Activated naive CD8-positive, alpha-beta T cell treated with anti-CD3 and anti-CD28 coated beads, Interleukin-2, amount 50 U/mL, for 24 hours (primary cell): ENCODE results near the gene TSBP1.
"Not testable (repeated sequence)": the region's sequence is repeated elsewhere in the genome, so short reads cannot be mapped to it uniquely, and the experiment has no call there.

Experiments used
- ATAC-seq: fragments of 150-1000 bp; cut with Tn5 transposase; one replicate; pipeline ENCODE4 v1.10.0; 2021
- DNase-seq: peaks from one replicate; pipeline ENCODE4 v3.0.0; 2021
- H3K27ac Mint-ChIP-seq: one replicate; pipeline ENCODE4 v1.8.0; 2021; ENCODE audit warnings: mild to moderate bottlenecking, mixed read lengths
- H3K27me3 Mint-ChIP-seq: one replicate; pipeline ENCODE4 v1.8.0; 2021; ENCODE audit warnings: mixed read lengths
- H3K36me3 Mint-ChIP-seq: one replicate; pipeline ENCODE4 v1.8.0; 2021; ENCODE audit warnings: low read depth, mixed read lengths
- H3K4me1 Mint-ChIP-seq: one replicate; pipeline ENCODE4 v1.8.0; 2021; ENCODE audit warnings: mixed read lengths
- H3K4me3 Mint-ChIP-seq: one replicate; pipeline ENCODE4 v1.8.0; 2021; ENCODE audit warnings: mild to moderate bottlenecking, moderate library complexity, mixed read lengths
- H3K9me3 Mint-ChIP-seq: one replicate; pipeline ENCODE4 v1.8.0; 2021; ENCODE audit warnings: mixed read lengths

The TSBP1 gene

GRCh38 chr6:32353348-32353747 lies 18.4 kb downstream of the TSBP1 start:
- Mint-ChIP-seq H3K4me3 (no peak overlapping the region), H3K27me3 (peaks cover 12% of the 10 kb centered on the region), H3K4me1 (no peaks in the 10 kb centered on the region), H3K36me3 (no peaks in the 10 kb centered on the region), H3K27ac (no peak overlapping the region), H3K9me3 (no peaks in the 10 kb centered on the region)
- ATAC-seq, result no peak
- no peak for DNase-seq

- Mint-ChIP-seq H3K9me3 (no peaks in the 10 kb centered on the region), H3K4me3 (no peak overlapping the region), H3K4me1 (peaks cover 4% of the 10 kb centered on the region), H3K36me3 (no peaks in the 10 kb centered on the region), H3K27me3 (peaks cover 6% of the 10 kb centered on the region), H3K27ac (no peak overlapping the region)
- DNase-seq (no peak), ATAC-seq (no peak)
Measured at GRCh38 chr6:32340242-32340641, 31.5 kb downstream of the TSBP1 start.

- no peak for DNase-seq
- no peaks in the 10 kb centered on the region for H3K36me3 Mint-ChIP-seq
- peaks cover 7% of the 10 kb centered on the region for H3K27me3 Mint-ChIP-seq
Measured at GRCh38 chr6:32337186-32337805, 34.4 kb downstream of the TSBP1 start.

GRCh38 chr6:32332433-32332832 lies 39.3 kb downstream of the TSBP1 start:
- no peaks in the 10 kb centered on the region for H3K36me3 Mint-ChIP-seq
- H3K4me3 Mint-ChIP-seq, result no peak overlapping the region
- DNase-seq (no peak), ATAC-seq (no peak)
- H3K27me3 Mint-ChIP-seq, result peaks cover 5% of the 10 kb centered on the region
- no peaks in the 10 kb centered on the region for H3K4me1 Mint-ChIP-seq
- H3K27ac Mint-ChIP-seq, result no peak overlapping the region
- no peaks in the 10 kb centered on the region for H3K9me3 Mint-ChIP-seq

More at GRCh38 chr6:32337186-32337805, 34.4 kb downstream of the TSBP1 start:
- Mint-ChIP-seq H3K4me1 (no peaks in the 10 kb centered on the region), H3K9me3 (no peaks in the 10 kb centered on the region), H3K4me3 (no peak overlapping the region), H3K27ac (no peak overlapping the region)
- ATAC-seq, result no peak

- Mint-ChIP-seq H3K4me1 (peaks cover 4% of the 10 kb centered on the region), H3K27me3 (peaks cover 10% of the 10 kb centered on the region), H3K9me3 (no peaks in the 10 kb centered on the region), H3K36me3 (no peaks in the 10 kb centered on the region), H3K27ac (no peak overlapping the region), H3K4me3 (no peak overlapping the region)
- no peak for ATAC-seq
- DNase-seq, result no peak
Measured at GRCh38 chr6:32329141-32329540, 42.6 kb downstream of the TSBP1 start.

- Mint-ChIP-seq H3K9me3 (no peaks in the 10 kb centered on the region), H3K27me3 (peaks cover 9% of the 10 kb centered on the region), H3K4me3 (no peak overlapping the region), H3K4me1 (peaks cover 4% of the 10 kb centered on the region), H3K36me3 (no peaks in the 10 kb centered on the region), H3K27ac (no peak overlapping the region)
- ATAC-seq (no peak), DNase-seq (no peak)
Measured at GRCh38 chr6:32327103-32327502, 44.6 kb downstream of the TSBP1 start.

- Mint-ChIP-seq H3K4me1 (no peaks in the 10 kb centered on the region), H3K4me3 (no peak overlapping the region), H3K27me3 (peaks cover 3% of the 10 kb centered on the region), H3K36me3 (no peaks in the 10 kb centered on the region), H3K9me3 (no peaks in the 10 kb centered on the region), H3K27ac (no peak overlapping the region)
- no peak for ATAC-seq
- DNase-seq, result no peak
Measured at GRCh38 chr6:32318501-32318900, 53.2 kb downstream of the TSBP1 start.

- H3K4me1 Mint-ChIP-seq, result no peaks in the 10 kb centered on the region
- no peak for ATAC-seq
- no peak overlapping the region for H3K27ac Mint-ChIP-seq
- no peaks in the 10 kb centered on the region for H3K36me3 Mint-ChIP-seq
- no peak overlapping the region for H3K4me3 Mint-ChIP-seq
- DNase-seq, result no peak
- no peaks in the 10 kb centered on the region for H3K9me3 Mint-ChIP-seq
- peaks cover 3% of the 10 kb centered on the region for H3K27me3 Mint-ChIP-seq
Measured at GRCh38 chr6:32317541-32317940, 54.2 kb downstream of the TSBP1 start.

GRCh38 chr6:32313964-32314363 lies 57.7 kb downstream of the TSBP1 start:
- Mint-ChIP-seq H3K9me3 (no peaks in the 10 kb centered on the region), H3K4me1 (no peaks in the 10 kb centered on the region), H3K4me3 (no peak overlapping the region), H3K36me3 (no peaks in the 10 kb centered on the region), H3K27ac (no peak overlapping the region), H3K27me3 (peaks cover 9% of the 10 kb centered on the region)
- DNase-seq (no peak), ATAC-seq (no peak)

- Mint-ChIP-seq H3K9me3 (no peaks in the 10 kb centered on the region), H3K4me1 (peaks cover under 1% of the 10 kb centered on the region), H3K4me3 (no peak overlapping the region)
Measured at GRCh38 chr6:32298632-32299336, 72.9 kb downstream of the TSBP1 start.

GRCh38 chr6:32294980-32295379 lies 76.7 kb downstream of the TSBP1 start:
- not testable (repeated sequence) for ATAC-seq, H3K36me3 Mint-ChIP-seq
- H3K27me3 Mint-ChIP-seq, result peaks cover 34% of the 10 kb centered on the region

More at GRCh38 chr6:32298632-32299336, 72.9 kb downstream of the TSBP1 start:
- DNase-seq, result no peak
- ATAC-seq, result no peak
- Mint-ChIP-seq H3K27ac (no peak overlapping the region), H3K36me3 (no peaks in the 10 kb centered on the region), H3K27me3 (peaks cover 17% of the 10 kb centered on the region)

GRCh38 chr6:32294566-32294965 lies 77.1 kb downstream of the TSBP1 start:
- H3K36me3 Mint-ChIP-seq, result no peaks in the 10 kb centered on the region
- DNase-seq (no peak), ATAC-seq (no peak)
- H3K4me1 Mint-ChIP-seq, result no peaks in the 10 kb centered on the region
- no peak overlapping the region for H3K4me3 Mint-ChIP-seq
- H3K27me3 Mint-ChIP-seq, result peaks cover 34% of the 10 kb centered on the region
- no peaks in the 10 kb centered on the region for H3K9me3 Mint-ChIP-seq
- H3K27ac Mint-ChIP-seq, result no peak overlapping the region

More at GRCh38 chr6:32294980-32295379, 76.7 kb downstream of the TSBP1 start:
- H3K9me3 Mint-ChIP-seq, H3K27ac Mint-ChIP-seq, H3K4me3 Mint-ChIP-seq, DNase-seq, H3K4me1 Mint-ChIP-seq: not testable (repeated sequence)

- H3K9me3 Mint-ChIP-seq, result no peaks in the 10 kb centered on the region
- no peak overlapping the region for H3K4me3 Mint-ChIP-seq
Measured at GRCh38 chr6:32293695-32294094, 78.0 kb downstream of the TSBP1 start.

GRCh38 chr6:32291543-32291942 lies 80.2 kb downstream of the TSBP1 start:
- Mint-ChIP-seq H3K4me3 (no peak overlapping the region), H3K27me3 (peaks cover 35% of the 10 kb centered on the region), H3K4me1 (no peaks in the 10 kb centered on the region), H3K36me3 (no peaks in the 10 kb centered on the region), H3K9me3 (no peaks in the 10 kb centered on the region), H3K27ac (no peak overlapping the region)
- ATAC-seq, result no peak
- DNase-seq, result no peak

More at GRCh38 chr6:32293695-32294094, 78.0 kb downstream of the TSBP1 start:
- Mint-ChIP-seq H3K27me3 (peaks cover 34% of the 10 kb centered on the region), H3K27ac (no peak overlapping the region), H3K36me3 (no peaks in the 10 kb centered on the region), H3K4me1 (no peaks in the 10 kb centered on the region)
- DNase-seq (no peak), ATAC-seq (no peak)

- peaks cover 32% of the 10 kb centered on the region for H3K27me3 Mint-ChIP-seq
- no peaks in the 10 kb centered on the region for H3K36me3 Mint-ChIP-seq
- ATAC-seq (no peak), DNase-seq (no peak)
- H3K4me1 Mint-ChIP-seq, result no peaks in the 10 kb centered on the region
- no peaks in the 10 kb centered on the region for H3K9me3 Mint-ChIP-seq
- no peak overlapping the region for H3K27ac Mint-ChIP-seq
- H3K4me3 Mint-ChIP-seq, result no peak overlapping the region
Measured at GRCh38 chr6:32290886-32291450, 80.7 kb downstream of the TSBP1 start.
